ENCODE results near the gene DCLK2.

DNA sequence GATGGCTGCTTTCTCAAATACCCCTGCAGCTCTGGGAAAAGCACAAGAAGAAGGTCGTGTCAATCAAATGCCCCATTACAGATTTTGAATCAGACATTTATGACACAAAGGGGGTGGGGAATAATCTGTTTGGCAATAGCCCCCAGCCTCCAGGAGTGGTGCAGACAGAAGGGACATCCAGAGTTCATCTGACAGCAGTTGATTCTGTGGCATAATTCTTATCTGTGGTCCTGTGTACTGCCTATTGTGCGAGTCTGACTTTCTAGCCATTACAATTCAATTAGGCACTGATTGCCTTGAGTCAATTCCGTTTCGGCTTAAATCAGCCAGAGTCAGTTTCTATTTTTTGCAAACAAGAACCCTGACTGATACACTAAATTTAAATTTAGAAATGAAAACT, 28.6 kb upstream of the DCLK2 start:
- TF ChIP-seq FOXM1 (IDR thresholded peaks at IDR 0.05; ENCODE audit: borderline replicate concordance, low read depth) (no peak), CEBPB (IDR thresholded peaks at IDR 0.05) (no peak), CREB1 (IDR thresholded peaks at IDR 0.05; ENCODE audit: low read depth) (no peak), TAF1 (IDR thresholded peaks at IDR 0.05; ENCODE audit: low read depth) (no peak), YY1 (IDR thresholded peaks at IDR 0.05; ENCODE audit: low read depth) (no peak), NFIC (IDR thresholded peaks at IDR 0.05) (no peak)
- TF ChIP-seq, protein P1, sequence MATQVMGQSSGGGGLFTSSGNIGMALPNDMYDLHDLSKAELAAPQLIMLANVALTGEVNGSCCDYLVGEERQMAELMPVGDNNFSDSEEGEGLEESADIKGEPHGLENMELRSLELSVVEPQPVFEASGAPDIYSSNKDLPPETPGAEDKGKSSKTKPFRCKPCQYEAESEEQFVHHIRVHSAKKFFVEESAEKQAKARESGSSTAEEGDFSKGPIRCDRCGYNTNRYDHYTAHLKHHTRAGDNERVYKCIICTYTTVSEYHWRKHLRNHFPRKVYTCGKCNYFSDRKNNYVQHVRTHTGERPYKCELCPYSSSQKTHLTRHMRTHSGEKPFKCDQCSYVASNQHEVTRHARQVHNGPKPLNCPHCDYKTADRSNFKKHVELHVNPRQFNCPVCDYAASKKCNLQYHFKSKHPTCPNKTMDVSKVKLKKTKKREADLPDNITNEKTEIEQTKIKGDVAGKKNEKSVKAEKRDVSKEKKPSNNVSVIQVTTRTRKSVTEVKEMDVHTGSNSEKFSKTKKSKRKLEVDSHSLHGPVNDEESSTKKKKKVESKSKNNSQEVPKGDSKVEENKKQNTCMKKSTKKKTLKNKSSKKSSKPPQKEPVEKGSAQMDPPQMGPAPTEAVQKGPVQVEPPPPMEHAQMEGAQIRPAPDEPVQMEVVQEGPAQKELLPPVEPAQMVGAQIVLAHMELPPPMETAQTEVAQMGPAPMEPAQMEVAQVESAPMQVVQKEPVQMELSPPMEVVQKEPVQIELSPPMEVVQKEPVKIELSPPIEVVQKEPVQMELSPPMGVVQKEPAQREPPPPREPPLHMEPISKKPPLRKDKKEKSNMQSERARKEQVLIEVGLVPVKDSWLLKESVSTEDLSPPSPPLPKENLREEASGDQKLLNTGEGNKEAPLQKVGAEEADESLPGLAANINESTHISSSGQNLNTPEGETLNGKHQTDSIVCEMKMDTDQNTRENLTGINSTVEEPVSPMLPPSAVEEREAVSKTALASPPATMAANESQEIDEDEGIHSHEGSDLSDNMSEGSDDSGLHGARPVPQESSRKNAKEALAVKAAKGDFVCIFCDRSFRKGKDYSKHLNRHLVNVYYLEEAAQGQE (IDR thresholded peaks at IDR 0.05; ENCODE audit: low read depth) = no peak
